T-helper 22 cell (primary cell): Measurements from ENCODE around the gene SERINC5.
"Not testable (repeated sequence)": the region's sequence is repeated elsewhere in the genome, so short reads cannot be mapped to it uniquely, and the experiment has no call there.

ENCODE experiments used
- DNase-seq: peaks from one replicate; pipeline ENCODE4 v3.0.0-alpha.2; 2020; ENCODE audit warnings: low read depth

Gene SERINC5

DNA sequence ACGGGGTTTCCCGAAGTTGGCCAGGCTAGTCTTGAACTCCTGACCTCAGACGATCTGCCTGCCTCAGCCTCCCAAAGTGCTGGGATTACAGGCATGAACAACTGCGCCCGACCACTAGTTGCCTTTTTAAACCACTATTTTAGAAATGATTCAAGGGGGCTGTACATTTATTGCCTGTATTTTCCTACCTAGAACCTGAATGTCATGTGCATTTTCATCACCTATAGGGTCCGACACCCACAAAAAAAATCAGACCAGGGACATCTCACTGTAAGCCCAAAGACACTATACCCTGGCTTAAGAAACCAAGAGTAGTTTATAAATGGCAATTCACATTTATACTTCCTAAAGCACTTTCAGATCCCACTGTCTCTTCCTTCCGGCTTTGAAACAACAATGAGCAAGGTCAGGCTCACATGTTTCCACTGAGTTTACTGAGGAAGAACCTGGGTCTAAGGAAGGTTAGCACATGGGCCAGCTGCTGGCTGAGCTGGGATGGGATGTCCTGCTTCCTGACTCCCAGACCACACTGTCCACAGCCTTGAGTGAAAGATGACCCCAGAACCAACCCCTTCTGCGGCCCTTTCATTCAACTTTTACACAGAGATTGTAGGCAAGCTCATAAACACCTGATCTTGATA, 87.3 kb downstream of the SERINC5 start:
- DNase-seq: no peak

DNA sequence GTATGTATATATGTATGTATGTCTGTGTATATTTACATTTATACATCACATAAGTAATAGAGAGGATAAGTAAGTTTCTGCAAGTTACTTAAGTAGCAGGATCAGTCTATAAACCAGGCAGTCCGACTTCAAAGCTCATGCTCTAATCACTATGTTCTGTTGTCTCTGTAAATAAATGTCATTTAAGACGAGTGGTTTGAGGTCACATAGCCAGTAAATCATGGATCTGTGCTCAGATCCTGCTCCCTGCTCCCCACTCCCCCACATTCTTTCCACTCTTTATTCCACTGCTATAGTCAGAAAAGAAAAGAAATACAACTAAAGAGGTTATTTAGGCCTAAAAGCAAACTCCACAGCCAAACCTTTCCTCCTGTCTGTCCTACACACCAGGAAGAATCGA, 90.4 kb downstream of the SERINC5 start:
- DNase-seq: no peak

DNA sequence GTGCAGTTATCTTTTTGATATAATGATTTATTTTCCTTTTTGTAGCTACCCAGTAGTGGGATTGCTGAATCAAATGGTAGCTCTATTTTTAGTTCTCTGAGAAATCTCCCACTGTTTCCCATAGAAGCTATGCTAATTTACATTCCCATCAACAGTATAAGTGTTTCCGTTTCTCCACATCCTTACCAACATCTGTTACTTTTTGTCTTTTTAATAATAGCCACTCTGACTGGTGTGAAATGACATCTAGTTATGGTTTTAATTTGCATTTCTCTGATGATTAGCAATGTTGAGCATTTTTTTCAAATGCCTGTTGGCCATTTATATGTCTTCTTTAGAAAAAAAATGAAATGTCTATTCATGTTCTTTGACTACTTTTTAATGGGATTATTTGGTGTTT, 94.7 kb downstream of the SERINC5 start:
- no peak for DNase-seq

DNA sequence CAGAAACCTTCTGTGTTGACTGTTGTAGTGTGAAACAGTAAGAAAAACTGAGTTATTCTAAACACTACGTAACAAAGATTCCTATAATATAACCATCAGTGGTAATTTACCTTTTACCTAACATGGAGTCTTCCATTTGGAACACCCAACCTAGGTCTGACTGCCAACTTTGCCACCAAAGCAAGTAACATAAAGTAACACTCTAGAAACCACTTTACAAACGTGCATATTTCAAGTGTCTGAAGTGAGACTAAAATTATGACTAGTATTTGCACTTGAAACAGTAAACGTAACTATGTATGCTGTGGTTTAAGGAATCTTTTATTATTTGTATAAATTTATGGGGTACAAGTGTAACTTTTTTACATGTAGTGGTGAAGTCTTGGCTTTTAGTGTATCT, 95.6 kb downstream of the SERINC5 start:
- DNase-seq: no peak

DNA sequence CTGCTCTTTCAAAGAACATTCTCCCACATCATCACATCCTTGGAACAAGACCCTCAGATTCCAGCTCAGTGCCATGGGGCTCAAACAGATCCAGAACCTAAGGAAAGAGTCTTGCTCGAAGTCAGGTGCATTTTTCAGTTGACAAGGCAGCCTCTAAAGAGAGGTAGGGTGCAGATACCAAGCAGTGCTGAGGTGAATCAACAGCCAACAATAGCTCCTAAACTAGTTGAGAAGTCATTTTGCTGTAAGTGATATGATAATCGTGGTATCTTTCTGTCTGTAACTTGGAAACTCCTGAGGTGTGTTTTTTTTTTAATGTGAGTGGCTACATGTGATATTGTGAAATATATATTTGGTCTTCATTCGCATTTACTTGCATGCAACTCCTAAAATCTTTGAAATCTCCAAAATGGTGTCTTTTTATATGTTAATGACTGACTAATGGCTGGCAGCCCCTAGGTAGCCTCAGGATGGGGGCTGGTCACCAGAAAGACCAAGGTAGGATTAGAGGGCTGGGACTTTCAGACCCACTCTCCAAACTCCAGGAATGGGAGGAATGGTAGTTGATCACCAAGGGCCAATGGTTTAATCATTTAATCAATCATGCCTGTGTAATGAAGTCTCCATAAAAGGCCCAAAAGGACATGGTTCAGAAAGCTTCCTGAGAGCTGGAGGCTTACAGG, 96.6 kb downstream of the SERINC5 start:
- DNase-seq: no peak

DNA sequence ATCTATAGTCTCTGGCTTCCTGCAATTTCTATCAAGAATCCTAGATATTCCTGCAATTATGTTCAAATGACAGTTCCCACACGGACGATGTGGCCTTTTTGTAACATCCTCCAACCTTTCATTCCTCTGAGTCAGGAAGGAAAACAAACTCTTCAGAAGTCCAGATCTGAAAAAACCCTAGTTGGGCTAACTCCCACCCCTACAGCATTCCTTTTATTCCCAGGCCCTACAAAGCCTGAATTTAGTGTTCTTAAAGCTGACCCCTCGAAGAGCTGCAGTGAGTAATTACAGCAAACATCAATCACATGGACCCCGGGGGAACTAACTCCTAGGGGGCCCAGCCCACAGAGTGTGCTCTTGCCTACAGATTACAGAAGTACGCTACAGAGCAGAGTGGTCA, 99.7 kb downstream of the SERINC5 start:
- DNase-seq: no peak

DNA sequence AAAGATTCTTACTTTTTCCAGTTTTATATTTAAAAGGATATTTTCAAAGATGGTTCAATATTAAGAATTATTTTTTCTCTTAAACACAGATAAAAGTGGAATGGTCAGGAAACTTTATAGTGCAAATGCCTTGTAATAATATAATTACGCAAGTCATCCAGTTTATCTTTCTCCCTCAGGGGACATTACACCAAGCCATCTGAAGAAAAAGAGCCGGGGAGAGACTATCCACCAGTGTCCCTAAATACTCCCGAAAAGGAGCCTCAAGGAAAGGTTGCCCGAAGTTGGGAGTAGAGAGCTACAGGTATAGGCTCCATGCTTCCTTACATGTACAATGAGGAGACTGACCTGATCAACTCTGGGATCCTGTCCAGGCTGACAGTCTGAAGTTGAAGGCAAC, 101.1 kb downstream of the SERINC5 start:
- no peak for DNase-seq

DNA sequence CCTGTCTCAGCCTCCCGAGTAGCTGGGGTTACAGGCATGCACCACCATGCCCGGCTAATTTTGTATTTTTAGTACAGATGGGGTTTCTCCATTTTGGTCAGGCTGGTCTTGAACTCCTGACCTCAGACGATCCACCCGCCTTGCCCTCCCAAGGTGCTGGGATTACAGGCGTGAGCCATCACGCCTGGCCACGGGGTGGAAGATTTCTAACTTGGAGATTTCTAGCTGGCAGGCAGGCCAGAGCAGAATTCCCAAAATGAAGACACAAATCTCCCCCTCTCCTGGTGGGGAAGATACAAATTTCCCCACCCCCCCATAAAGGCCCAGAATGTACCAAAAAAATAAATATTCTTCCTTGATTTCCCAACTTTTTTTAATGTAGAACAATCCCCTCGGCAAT, 101.6 kb downstream of the SERINC5 start:
- not testable (repeated sequence) for DNase-seq

DNA sequence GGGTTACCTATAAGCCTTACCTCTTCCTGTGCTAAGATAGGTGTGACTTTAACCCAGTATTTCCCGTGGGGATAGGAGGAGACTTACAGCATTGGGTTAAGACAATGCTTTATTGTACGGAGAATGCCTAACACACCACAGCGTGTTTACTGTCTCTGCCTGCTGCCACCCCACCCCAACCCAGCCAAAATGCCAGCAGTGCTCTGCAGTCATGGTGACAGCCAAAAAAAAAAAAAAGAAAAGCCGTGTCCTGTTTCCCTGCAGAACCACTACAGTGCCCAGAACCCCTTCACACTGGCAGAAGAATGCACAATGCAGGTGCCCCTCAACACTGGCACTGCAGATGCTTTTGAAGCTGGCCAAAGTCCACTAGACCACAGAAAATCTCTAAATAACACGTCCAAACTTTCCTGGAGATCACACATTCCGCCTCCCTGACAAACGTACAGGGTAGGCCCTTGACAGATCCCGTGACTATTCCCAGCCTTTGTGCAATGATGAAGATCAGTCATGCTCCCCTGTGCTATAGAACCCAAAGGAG, 102.2 kb downstream of the SERINC5 start:
- no peak for DNase-seq

DNA sequence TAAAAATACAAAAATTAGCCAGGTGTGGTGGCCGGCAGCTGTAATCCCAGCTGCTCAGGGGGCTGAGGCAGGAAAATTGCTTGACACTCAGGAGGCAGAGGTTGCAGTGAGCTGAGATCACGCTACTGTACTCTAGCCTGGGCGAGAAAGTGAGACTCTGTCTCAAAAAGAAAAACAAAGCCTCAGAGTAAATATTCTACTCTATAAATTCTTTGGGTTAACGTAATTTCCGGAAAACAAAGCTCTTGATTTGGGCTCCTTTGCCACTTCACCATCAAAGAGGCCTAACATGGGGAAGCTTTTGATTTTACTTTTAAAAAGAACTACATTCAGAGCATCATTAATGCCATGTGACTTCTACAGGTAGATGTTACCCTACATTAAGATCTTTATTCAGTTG, 103.1 kb downstream of the SERINC5 start:
- no peak for DNase-seq

DNA sequence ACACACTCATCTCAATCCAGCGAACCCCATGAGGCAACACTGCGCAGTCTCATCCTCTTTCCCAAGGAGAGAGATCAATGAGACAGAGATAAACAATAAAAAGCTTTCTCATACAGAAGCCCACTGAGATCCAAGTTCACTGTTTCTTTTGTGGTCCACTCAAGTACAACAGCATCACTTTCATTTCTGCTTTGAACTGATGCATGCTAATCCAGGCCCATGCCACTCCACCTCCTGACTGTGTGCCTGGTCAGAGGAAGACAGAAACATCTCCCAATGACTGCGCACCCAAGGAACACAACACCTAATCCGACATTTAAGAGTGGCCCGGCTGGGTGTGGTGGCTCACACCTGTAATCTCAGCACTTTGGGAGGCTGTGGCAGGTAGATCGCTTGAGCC, 104.0 kb downstream of the SERINC5 start:
- no peak for DNase-seq

DNA sequence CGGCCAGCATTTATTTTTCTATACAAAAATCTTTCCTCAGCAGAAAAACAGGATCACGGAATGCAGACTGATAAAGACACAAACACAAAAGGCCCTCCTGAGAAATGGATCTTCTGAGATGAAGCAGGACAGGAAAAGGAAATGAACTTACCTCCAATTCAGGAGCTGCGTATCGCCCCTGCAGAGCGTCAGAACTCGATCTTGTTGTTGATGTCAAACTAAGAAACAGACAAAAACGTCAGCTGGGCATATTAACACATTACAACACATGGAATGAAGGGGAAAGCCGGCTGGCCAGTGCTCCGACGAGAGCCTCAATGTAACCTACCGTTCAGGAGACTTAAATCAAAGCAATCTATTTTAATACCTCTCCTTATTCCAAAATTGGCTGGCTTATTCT, 105.1 kb downstream of the SERINC5 start:
- no peak for DNase-seq

DNA sequence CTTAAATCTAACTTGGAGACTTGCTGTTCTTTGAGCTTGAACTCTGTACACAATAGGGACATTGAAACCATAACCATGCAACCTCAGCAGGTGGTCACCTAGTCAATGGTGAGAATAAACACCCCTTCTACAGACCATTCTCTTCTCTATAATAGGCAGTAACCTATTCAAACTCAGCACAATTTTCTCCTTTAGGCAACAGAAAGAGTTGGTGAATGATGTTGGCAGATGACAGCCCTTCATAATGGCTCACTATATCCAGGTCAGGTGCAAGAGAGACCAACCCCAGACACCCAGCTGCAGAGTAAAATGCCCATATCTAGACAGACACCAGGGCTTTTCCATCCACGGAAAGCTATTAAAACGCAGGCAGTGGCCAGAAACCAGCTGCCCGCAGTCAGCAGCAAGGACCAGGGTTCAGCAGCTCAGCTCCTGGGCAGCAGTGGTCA, 106.7 kb downstream of the SERINC5 start:
- DNase-seq: no peak

DNA sequence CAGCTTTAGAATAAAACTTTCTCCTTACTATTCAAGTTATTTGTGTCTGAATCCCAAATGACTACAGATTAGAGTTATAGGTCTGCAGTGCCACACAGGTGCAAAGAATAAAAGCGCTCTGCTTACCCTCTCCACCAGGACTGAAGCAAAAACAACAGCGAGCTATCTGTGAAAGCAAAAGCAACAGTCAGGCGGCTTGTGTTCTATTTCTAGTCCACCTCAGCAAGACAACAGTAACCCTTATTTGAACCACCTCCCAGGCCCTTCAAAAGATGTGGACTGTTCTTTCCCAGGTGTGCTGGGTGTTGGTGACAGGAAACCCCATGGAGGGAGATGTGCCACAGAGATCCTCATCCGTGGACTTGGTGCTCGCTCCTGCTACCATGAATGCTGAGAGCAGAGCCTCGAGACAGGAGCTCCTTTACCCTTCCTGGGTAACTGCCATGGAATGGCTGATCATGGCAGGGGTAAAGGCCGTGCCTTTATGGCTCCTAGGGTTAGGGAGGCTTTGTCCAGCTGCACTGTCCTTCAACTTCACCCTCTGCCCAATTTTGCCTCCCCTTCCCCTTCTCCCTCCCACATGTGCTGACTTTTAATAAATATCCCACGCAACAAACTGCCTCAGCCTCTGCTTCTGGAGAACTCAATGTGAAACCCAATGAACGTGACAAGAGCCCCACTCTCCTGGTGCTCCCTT, 108.6 kb downstream of the SERINC5 start:
- DNase-seq: no peak

DNA sequence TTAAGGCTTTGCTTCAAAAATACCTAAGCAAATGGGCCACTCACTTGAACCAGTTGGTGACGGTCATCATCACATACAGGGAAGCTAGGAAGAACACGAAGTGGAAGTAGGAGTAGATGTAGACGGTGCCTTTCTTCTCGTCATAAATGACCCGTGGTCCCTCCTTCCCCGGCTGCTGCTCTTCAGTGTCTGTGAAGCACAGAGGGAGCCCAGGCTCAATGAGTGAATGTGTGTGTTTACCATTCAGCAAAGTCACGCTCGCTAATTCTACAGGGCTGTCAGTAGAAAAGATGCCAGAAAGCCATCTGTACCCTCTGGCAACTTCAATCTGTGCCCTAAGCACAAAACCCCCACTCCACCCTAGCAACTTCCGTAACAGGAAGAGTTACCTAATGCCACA, 109.8 kb downstream of the SERINC5 start:
- no peak for DNase-seq

DNA sequence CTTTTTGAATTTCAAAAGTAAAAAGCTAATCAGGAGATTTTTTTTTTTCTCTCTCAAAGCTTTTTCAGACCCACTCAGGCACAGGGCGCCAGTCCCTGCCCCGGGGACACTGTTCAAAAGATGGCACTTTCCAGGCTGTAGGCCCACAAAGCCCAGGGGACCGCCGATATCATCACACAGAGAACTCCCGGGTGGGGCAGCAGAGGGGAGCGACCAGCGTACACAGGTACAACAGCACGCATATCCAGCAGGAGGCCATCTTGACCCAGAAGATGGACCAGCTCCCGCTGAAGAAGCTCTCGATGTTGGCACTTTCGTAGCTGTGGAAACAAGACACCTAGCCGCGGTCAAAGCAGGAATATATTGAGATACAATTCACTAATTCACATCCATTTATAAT, 112.4 kb downstream of the SERINC5 start:
- DNase-seq: no peak

DNA sequence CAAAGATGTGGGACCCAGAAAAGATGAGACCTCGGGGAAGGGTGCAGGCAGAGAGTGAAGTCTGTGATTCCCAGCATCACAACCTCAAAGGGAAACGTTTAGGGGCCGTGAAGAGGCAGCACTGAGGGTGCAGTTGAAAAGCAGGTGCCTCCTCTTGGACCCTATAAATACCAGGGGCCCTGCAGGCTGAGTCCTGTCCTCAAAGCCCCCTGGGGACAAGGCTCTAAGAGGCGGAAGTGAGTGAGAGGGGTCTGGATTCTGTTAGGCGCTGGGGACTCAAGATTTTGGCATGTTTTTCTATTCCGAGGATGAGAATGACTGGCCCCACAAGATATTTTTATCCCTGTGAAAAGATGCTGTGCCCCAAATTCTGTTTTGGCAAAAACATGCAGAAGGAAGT, 112.9 kb downstream of the SERINC5 start:
- no peak for DNase-seq

DNA sequence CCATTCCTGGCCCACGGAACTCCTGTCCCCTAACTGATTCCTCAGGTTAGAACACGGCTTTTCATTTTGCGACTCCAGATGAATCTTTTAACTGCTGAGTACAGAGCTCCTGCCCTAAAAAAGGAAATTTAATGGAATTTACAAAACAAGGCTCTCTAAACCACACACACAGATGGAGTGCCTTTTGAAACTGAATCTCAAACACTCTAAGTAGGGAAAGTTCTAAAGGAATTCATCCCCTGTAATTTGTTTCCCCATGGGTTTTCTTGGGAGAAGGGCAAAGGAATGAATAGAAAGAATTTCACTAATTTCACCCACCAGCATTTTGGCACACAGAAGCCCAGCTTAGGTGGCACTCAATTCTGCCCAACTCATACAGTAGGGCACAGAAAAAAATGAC, 114.2 kb downstream of the SERINC5 start:
- DNase-seq: no peak

DNA sequence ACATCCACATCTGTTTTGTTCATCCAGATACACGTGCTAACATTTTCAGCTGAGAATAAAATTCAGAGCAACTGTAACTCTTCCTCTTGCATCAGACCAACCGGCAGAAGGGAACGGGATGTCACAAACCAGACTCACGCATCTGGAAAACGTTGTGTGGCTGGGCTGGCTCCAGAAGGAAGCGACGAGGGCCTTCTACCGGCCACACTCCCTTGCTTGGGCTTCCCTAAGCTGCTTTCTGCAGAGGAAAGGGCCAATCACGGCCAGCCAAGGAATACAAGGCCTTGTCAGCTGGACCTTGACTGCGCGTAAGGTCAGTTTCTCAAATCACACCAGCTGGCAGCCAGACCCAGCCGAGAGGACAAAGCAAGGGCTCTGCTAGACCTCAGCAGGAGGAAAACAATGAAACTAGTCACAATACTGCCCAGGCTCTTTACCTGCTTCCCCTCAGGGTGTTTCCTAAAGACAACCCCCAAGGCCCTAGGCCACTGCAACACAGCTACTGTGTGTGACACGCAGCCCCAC, 114.6 kb downstream of the SERINC5 start:
- DNase-seq: no peak

DNA sequence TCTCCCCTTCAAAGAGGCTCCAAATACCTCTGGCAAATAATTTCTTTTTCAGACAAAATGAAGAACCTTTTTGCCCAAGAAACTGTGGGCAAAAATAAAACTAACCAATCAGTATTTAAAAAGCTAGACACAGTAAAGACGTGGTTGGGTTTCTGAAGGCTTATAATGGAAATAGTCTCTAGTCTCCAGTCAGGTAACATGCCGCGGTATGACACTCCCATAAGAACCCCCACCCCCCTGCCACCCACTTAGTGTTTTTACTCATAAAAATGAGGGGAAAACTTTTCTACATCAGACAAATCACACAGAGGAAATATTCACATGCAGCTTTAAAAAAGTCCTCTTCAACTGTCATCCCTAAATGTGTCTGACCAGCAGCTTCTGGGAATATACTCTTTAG, 115.4 kb downstream of the SERINC5 start:
- DNase-seq: no peak

DNA sequence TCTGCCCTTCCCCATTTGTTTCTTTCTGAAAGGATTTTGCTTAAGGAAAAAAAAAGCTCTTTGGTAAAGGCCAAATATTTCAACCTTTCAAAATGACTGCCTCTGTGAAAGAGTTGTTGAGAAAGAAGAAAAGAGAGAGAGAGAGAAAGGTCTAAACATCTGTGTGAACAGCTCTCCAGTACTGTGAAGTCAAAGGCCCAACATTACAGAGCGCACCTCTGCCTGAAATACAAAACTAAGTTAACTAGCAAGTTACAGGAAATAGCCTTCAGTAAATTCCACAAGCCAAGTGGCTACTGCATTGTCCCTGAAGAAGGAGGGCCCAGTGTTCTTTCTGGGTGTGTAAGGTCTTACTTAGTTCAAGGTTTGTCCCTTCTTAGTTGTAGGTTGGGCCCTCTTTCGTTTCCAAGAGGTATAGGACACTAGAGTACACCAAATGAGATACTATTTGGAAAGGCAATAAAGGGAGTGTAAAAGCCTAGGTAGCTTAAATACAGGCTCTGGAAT, 116.3 kb downstream of the SERINC5 start:
- DNase-seq: no peak

DNA sequence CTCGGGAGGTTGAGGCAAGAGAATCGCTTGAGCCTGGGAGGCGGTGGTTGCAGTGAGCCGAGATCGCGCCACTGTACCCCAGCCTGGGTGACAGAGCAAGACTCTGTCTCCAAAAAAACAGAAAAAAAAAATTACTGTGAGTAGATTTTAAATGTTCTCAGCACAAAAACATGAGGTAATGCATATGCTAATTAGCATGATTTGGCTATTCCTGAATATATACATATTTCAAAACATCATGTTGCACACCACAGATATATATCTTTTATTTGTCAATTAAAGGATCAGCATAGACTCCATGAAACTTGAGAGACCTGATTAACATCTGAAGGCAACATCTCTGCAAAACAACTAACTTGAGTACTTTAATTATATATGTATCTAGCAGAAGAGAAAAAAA, 117.4 kb downstream of the SERINC5 start:
- no peak for DNase-seq

DNA sequence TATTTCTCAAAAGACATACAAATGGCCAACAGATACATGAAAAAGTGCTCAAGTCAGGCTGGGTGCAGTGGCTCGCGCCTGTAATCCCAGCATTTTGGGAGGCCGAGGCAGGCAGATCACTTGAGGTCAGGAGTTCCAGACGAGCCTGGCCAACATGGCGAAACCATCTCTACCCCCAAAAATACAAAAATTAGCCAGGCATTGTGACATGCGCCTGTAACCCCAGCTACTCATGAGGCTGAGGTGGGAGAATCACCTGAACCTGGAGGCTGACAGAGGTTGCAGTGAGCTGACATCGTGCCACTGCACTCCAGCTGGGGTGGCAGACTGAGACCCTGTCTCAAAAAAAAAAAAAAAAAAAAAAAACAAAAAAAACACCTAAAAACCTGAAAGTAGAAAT, 119.0 kb downstream of the SERINC5 start:
- DNase-seq: not testable (repeated sequence)
